Right cardiac atrium (tissue), 5 donors: ENCODE results near the gene MACROD1. TPM values are rescaled to one million over a fixed set of nuclear protein-coding genes. Genes with fewer than 3 reads are reported as not detected.

Source experiments
- ATAC-seq, 2 donors: fragments of 200-7000 bp; cut with Tn5 transposase; one replicate each; pipeline versions ENCODE4 v1.8.0 to v1.9.1; 2020; ENCODE audit warnings: moderate library complexity in 2 of 2, mild to moderate bottlenecking in 1 of 2
- DNase-seq, 3 donors: peaks; one replicate each; pipeline ENCODE4 v3.0.0-alpha.2; 2020
- H3K27ac ChIP-seq: one replicate; pipeline ENCODE4 v1.5.1; 2013; ENCODE audit warnings: mild to moderate bottlenecking, low read length, control low read depth, moderate library complexity
- H3K27me3 ChIP-seq: one replicate; pipeline ENCODE4 v1.6.1; 2013; ENCODE audit not compliant: control insufficient read depth, insufficient read depth
- H3K4me1 ChIP-seq: one replicate; pipeline ENCODE4 v1.6.1; 2013; ENCODE audit warnings: low read length; ENCODE audit not compliant: control insufficient read depth, insufficient read depth
- H3K4me3 ChIP-seq: one replicate; pipeline ENCODE4 v1.5.1; 2013; ENCODE audit warnings: low read length, control low read depth
- H3K9me3 ChIP-seq: one replicate; pipeline ENCODE4 v1.6.1; 2013; ENCODE audit warnings: low read length; ENCODE audit not compliant: control insufficient read depth
- WGBS: extraction: QIAGEN DNeasy Blood & Tissue Kit; methylation state at CpG from one replicate; pipeline ENCODE4 v1.1.7; 2013; 5-methylcytosine and 5-hydroxymethylcytosine counted together
- intact Hi-C, 4 donors: fragments of 100-400 bp; cut with DNase I; formaldehyde crosslinking; loops; one replicate each; pipeline versions ENCODE4 v1.11.0 to v1.14.0; 2022 to 2023
- polyA plus RNA-seq: library from polyadenylated mRNA; stranded (reverse); fragments of 200-250 nt; gene quantifications from one replicate; pipeline ENCODE4 v1.2.3, GENCODE V29; 2013
- total RNA-seq, 4 donors: library from RNA; stranded (reverse); fragmentation: NEBNext Ultra II Directional; extraction: Animal tissue kit (Norgen Biotek cat#: 25700); gene quantifications; one replicate each; pipeline ENCODE4 v1.2.1, GENCODE V29; 2021
- donor health status: healthy with polysubstance abuse.
- donor health status: DM: no; HTN: yes; CAD: no.
- donor health status: DM: no; HTN: no; CAD: no.
- donor health status: DM: no; HTN: yes; CAD: no; lungs with severe emphysema.
- donor health status: DM: yes; HTN: yes; CAD: no.

The MACROD1 gene
- total and polyA plus RNA-seq, 5 donors, result 40.4 to 63.8 (median 60.2) TPM

DNA sequence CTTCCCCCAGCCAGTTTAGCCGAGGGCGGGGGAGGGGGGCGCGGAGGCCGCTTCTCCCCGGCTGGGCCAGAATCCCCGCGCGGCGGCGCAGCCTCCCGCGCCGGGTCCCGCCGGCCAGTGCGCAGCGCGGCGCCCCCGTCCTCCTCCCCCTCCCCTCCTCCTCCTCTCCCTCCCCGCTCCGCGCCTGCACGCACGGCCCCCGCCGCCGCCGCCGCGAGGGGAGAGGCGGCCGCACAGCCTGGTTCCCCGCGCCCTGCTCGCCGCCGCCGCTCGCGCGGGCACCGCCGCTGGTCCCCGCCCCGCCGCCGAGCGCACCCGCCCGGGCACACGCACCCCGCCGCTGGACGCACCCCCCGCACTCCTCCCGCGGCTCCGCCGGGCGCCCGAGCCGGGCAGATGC, 130.3 kb downstream of the MACROD1 start, which contains the start of gene FLRT1:
TSS of gene FLRT1 (plus strand) at position 356 of the 400 bp plus-strand sequence. CDS start 80,337 bp downstream, outside the sequence.
- no peak for DNase-seq
- H3K4me3 ChIP-seq, result peak within 1 kb of the TSS; percentile 68
- intact Hi-C loops, result no loop called here
- ATAC-seq, result no peak
- H3K27ac ChIP-seq, result no peak within 1 kb of the TSS
- H3K27me3 ChIP-seq, result no peaks in the 10 kb centered on the region
- H3K9me3 ChIP-seq, result no peaks in the 10 kb centered on the region
- WGBS, result 2% methylated on average over 46 of the region's 64 CpGs
- H3K4me1 ChIP-seq, result no peaks in the 10 kb centered on the region

DNA sequence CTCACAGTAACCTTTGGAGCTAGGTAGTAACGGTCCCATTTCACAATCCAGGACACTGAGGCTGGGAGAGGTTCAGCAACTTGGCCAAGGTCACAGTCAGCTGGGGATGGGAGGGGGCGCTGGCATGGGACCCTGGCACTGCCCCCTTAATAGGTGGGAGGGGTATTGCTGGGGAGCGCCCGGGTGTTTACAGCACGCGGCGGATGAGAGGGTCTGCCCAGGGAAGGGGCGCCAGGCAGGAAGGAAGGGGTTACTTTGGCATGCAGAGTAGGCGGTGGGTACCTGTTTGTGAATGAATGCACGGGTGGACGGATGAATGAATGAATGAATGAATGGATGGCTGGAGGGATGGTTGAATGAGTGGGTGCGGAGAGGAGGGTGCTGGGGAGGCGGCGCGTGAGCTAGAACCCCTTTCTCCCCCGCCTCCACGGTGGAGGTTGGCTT, 130.8 kb downstream of the MACROD1 start:
- no peaks in the 10 kb centered on the region for H3K9me3 ChIP-seq
- intact Hi-C loops, result no loop called here
- H3K4me1 ChIP-seq, result no peaks in the 10 kb centered on the region
- peak overlapping the region; percentile 68 for H3K4me3 ChIP-seq
- WGBS, result 15% methylated on average over 17 of the region's 17 CpGs
- DNase-seq, result no peak
- ATAC-seq, result no peak
- no peak overlapping the region for H3K27ac ChIP-seq
- H3K27me3 ChIP-seq, result no peaks in the 10 kb centered on the region

DNA sequence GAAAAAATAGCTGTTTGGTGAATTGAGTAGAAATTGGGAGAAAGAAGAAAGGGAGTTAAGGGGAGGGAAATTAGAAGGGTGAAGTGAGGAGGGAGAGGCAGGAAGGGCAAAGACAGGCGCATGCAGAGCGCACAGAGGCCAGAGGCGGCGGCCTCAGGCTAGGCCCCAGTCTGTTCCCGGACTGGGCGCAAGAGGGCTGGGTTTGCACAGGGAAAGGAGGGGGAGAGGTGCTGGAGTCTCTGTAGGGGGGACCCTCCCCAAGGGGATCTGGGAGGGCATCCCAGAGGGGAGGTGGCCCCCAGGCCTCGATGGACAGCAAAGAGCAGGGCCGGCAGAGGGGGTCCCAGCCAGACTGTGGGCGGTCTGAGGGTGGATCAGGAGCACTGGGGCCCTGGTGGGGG, 131.5 kb downstream of the MACROD1 start:
- H3K27me3 ChIP-seq, result no peaks in the 10 kb centered on the region
- H3K9me3 ChIP-seq, result no peaks in the 10 kb centered on the region
- H3K27ac ChIP-seq, result no peak overlapping the region
- DNase-seq (no peak), ATAC-seq (no peak)
- H3K4me3 ChIP-seq, result no peak overlapping the region
- 70% methylated on average over 9 of the region's 9 CpGs for WGBS
- H3K4me1 ChIP-seq, result no peaks in the 10 kb centered on the region
- intact Hi-C loops, result no loop called here

DNA sequence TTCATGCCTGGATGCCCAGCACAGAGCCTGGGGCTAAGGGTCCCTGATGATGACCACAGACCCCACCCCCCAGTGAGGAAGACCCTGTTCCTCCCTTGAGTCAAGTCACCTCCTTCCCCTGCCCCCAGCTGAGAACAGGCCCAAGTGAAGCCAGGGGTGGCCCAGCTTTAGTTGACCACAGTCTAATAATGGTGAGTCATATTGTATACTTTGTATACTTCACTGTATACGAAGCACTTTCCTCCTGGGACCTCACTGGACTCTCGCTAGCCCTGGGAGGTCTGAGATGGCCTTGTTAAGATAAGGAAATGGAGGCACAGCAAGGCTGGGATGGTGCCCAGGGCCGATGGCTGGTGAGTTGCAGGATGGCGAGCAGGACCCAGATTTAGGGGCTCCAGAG, 133.9 kb downstream of the MACROD1 start:
- H3K4me3 ChIP-seq, result no peak overlapping the region
- no peaks in the 10 kb centered on the region for H3K4me1 ChIP-seq
- intact Hi-C loops, result no loop called here
- no peak for DNase-seq
- ATAC-seq, result no peak
- WGBS, result 86% methylated on average over 4 of the region's 4 CpGs
- H3K9me3 ChIP-seq, result no peaks in the 10 kb centered on the region
- H3K27me3 ChIP-seq, result no peaks in the 10 kb centered on the region
- no peak overlapping the region for H3K27ac ChIP-seq

DNA sequence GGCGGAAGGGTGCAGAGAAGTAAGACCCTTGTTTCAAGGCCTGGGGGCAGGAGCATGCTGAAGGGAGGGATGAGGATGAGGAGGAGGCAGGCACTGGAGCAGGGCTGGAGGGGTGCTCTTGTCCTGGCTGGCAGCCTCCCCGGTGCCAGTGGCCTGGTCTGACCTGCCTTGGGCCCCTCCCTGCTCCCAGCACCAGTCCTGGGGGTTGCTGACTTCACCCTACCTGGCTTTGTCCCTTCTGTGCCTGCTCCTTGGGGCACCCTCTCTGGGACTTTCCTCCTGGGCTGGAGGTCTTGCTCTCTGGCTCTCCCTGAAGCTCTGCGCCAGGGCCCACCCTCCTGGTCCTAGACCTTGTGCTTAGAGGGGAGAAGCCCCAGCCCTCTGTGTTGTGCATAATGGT, 134.9 kb downstream of the MACROD1 start:
- no peaks in the 10 kb centered on the region for H3K9me3 ChIP-seq
- intact Hi-C loops, result no loop called here
- WGBS, result 81% methylated on average over 3 of the region's 3 CpGs
- no peak for ATAC-seq
- H3K27ac ChIP-seq, result no peak overlapping the region
- H3K27me3 ChIP-seq, result no peaks in the 10 kb centered on the region
- DNase-seq, result no peak
- no peak overlapping the region for H3K4me3 ChIP-seq
- no peaks in the 10 kb centered on the region for H3K4me1 ChIP-seq

DNA sequence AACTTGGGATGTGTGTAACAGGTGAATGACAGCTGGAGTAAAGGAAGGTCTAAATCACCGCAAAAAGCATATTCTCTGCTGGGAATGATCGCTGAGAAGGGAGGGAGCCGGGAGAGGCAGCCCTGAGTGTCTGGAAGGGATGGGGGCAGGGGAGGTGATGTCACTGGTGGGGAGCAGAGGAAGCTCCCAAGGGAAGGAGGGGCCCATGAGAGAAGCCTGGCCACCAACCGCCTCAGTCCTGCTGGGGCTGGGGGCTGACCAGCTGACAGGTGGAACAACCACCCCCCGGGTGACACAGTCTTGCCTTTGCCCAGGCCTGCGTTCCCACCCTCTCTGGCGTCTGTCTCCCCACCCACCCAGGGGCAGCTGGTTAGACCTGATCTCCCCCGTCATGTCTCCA, 136.1 kb downstream of the MACROD1 start:
- no peak overlapping the region for H3K4me3 ChIP-seq
- no peak overlapping the region for H3K27ac ChIP-seq
- no peaks in the 10 kb centered on the region for H3K9me3 ChIP-seq
- H3K27me3 ChIP-seq, result no peaks in the 10 kb centered on the region
- 78% methylated on average over 8 of the region's 8 CpGs for WGBS
- intact Hi-C loops, result no loop called here
- no peak for ATAC-seq
- no peak for DNase-seq
- H3K4me1 ChIP-seq, result no peaks in the 10 kb centered on the region

DNA sequence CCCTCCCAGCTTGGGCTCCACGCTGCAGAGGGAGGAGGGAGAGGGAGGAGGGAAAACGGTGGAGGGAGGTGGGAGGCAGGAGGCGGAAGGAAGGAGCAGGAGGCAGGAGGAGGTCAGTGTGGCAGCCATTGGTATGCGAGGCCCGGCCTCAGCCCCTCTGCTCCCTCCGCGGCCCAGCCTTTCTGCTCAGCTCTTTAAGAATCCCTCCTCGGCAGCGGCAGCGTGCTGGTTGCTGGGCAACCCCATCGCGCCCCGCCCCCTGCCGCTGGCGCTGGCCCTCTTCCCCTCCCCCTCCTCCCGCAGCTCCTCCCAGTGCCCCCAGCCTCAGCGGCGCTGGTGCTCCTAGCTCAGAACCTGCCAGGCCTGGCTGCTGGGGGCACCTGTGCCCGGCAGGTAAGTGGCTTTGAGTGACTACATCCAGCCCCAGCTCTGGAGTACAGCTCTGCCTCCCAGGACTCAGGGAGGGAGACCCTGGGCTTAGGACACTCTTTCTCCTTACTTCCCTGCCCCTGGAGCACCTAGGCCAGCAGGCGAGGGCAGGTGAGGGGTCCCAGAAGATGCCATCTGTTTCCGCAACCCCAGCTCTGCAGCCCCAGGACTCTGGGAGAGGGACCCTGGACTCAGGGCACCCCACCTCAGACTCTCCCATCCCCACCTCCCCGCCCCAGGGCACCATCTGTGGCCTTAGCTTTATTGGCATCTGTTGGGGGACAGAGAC, 137.4 kb downstream of the MACROD1 start:
- Histone ChIP-seq H3K9me3 (no peaks in the 10 kb centered on the region), H3K4me1 (peaks cover under 1% of the 10 kb centered on the region), H3K27ac (no peak overlapping the region), H3K27me3 (no peaks in the 10 kb centered on the region), H3K4me3 (no peak overlapping the region)
- no peak for ATAC-seq
- DNase-seq, result peak in 2 of 3 donors; percentile 71 to 72
- WGBS, result 19% methylated on average over 22 of the region's 22 CpGs
- intact Hi-C loops, result no loop called here

DNA sequence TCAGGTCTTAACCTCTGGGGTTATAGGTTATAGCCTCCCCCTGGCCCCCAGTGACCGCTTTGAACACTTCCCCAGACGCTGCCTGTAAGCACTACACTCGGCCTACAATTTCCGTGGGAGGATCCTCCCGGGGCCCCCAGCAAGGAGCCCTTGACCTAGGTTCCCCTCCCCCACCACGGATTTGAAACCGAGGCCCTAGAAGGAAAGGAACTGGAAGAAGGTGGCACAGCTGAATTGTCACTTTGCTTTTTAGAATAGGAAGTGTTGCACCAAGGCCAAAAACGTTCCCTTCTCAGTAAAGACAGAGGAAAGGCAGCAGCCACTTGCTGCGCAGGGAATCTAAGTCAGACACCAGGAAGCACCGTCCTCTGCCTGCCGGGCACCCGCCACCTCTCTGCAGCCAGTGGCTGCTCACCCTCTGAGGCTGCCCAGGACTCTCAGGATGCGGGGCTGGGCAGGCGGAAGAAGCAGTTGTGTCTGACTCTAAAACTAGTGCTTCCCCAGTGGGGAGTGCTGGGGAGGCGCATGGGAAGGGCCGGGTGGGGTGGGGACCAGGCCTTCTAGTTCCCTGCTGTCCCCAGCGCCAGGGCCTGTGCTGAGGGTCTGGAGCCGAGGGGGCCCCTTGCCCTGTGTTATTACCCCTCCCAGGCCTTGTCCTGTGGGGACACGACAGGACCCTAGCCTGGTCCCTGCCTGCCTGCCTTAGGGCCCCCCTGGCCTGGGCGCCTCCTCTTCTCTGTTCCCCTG, 138.1 kb downstream of the MACROD1 start:
- ATAC-seq (no peak), DNase-seq (no peak)
- no peak overlapping the region for H3K27ac ChIP-seq
- no peaks in the 10 kb centered on the region for H3K27me3 ChIP-seq
- 52% methylated on average over 20 of the region's 20 CpGs for WGBS
- no peaks in the 10 kb centered on the region for H3K9me3 ChIP-seq
- no peak overlapping the region for H3K4me3 ChIP-seq
- H3K4me1 ChIP-seq, result peaks cover 3% of the 10 kb centered on the region
- intact Hi-C loops, result no loop called here

GRCh38 chr11:64026575-64027205, 139.2 kb downstream of the MACROD1 start:
- no peaks in the 10 kb centered on the region for H3K27me3 ChIP-seq
- 90% methylated on average over 7 of the region's 7 CpGs for WGBS

DNA sequence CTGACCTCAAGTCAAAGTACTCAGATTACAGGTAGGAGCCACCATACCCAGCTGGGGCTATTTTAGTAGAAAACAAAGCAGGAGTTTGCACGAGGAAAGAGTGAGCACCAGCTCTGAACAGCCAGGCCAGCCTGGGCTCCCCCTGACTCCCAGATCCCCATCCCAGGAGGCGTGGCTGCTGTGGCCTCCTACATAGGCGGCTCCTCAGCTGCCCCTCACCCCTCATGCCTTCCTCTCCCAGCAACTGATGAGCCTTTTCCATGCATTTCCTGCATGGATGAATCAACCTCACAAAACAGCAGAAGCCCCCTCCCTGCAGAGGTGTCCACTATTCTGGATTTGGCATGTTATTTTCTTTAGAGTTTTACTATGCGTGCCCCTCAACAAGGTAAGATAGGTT, 140.7 kb downstream of the MACROD1 start:
- H3K4me3 ChIP-seq, result no peak overlapping the region
- intact Hi-C loops, result no loop called here
- H3K9me3 ChIP-seq, result no peaks in the 10 kb centered on the region
- no peaks in the 10 kb centered on the region for H3K27me3 ChIP-seq
- DNase-seq, result no peak
- 83% methylated on average over 4 of the region's 4 CpGs for WGBS
- peaks cover 3% of the 10 kb centered on the region for H3K4me1 ChIP-seq
- H3K27ac ChIP-seq, result no peak overlapping the region
- no peak for ATAC-seq

More at GRCh38 chr11:64026575-64027205, 139.2 kb downstream of the MACROD1 start:
- no peak overlapping the region for H3K27ac ChIP-seq
- no peaks in the 10 kb centered on the region for H3K9me3 ChIP-seq
- DNase-seq (no peak), ATAC-seq (no peak)
- intact Hi-C loops, result no loop called here
- no peak overlapping the region for H3K4me3 ChIP-seq
- H3K4me1 ChIP-seq, result peaks cover 3% of the 10 kb centered on the region
